H9 (cell line): ENCODE results near the gene C13orf46. TPM values are rescaled to one million over a fixed set of nuclear protein-coding genes. Genes with fewer than 3 reads are reported as not detected.

Experiments
- DNase-seq: peaks from one replicate; pipeline ENCODE4 v3.0.0-alpha.2; 2017
- H2AFZ ChIP-seq: one replicate; pipeline ENCODE4 v1.6.1; 2013; ENCODE audit warnings: mild to moderate bottlenecking, low read length, control low read depth, moderate library complexity
- H2AK5ac ChIP-seq: 2 replicates; pipeline ENCODE4 v1.6.1; 2013; ENCODE audit warnings: low read length, control low read depth, mixed read lengths; ENCODE audit not compliant: insufficient read length
- H2BK120ac ChIP-seq: one replicate; pipeline ENCODE4 v1.6.1; 2013; ENCODE audit warnings: low read depth, mild to moderate bottlenecking, low read length, control low read depth, inconsistent platforms; ENCODE audit not compliant: poor library complexity, severe bottlenecking
- H2BK12ac ChIP-seq: 2 replicates; pipeline ENCODE4 v1.6.1; 2013; ENCODE audit warnings: low read length, control low read depth, mixed read lengths, low read depth; ENCODE audit not compliant: insufficient read length
- H2BK15ac ChIP-seq: 2 replicates; pipeline ENCODE4 v1.6.1; 2013; ENCODE audit warnings: low read depth, low read length, control low read depth
- H2BK20ac ChIP-seq: one replicate; pipeline ENCODE4 v1.6.1; 2013; ENCODE audit warnings: low read depth, mild to moderate bottlenecking, low read length, control low read depth, inconsistent platforms; ENCODE audit not compliant: poor library complexity, severe bottlenecking
- H2BK5ac ChIP-seq: 2 replicates; pipeline ENCODE4 v1.6.1; 2013; ENCODE audit warnings: low read length, control low read depth, mixed read lengths; ENCODE audit not compliant: insufficient read length
- H3K14ac ChIP-seq: 2 replicates; pipeline ENCODE4 v1.6.1; 2013; ENCODE audit warnings: low read length, control low read depth; ENCODE audit not compliant: insufficient read depth
- H3K18ac ChIP-seq: 2 replicates; pipeline ENCODE4 v1.6.1; 2013; ENCODE audit warnings: low read depth, mild to moderate bottlenecking, mixed read lengths, low read length, control low read depth; ENCODE audit not compliant: insufficient read length
- H3K23ac ChIP-seq: 2 replicates; pipeline ENCODE4 v1.6.1; 2013; ENCODE audit warnings: low read length, control low read depth, mixed read lengths, low read depth; ENCODE audit not compliant: insufficient read length
- H3K23me2 ChIP-seq: 2 replicates; pipeline ENCODE4 v1.6.1; 2013; ENCODE audit warnings: low read depth, mild to moderate bottlenecking, mixed read lengths, low read length, control low read depth; ENCODE audit not compliant: insufficient read length, poor library complexity, severe bottlenecking
- H3K27ac ChIP-seq: 2 replicates; pipeline ENCODE4 v1.5.1; 2013; ENCODE audit warnings: low read length, control low read depth, mixed read lengths, low read depth; ENCODE audit not compliant: insufficient read length
- H3K27me3 ChIP-seq: 2 replicates; pipeline ENCODE4 v1.6.1; 2013; ENCODE audit warnings: low read length, control low read depth, inconsistent platforms; ENCODE audit not compliant: insufficient read depth
- H3K4ac ChIP-seq: 2 replicates; pipeline ENCODE4 v1.6.1; 2013; ENCODE audit warnings: low read depth, mild to moderate bottlenecking, control low read depth, inconsistent platforms, low read length, moderate library complexity
- H3K4me1 ChIP-seq: 2 replicates; pipeline ENCODE4 v1.6.1; 2013; ENCODE audit warnings: low read length, control low read depth, inconsistent platforms; ENCODE audit not compliant: insufficient read depth
- H3K4me2 ChIP-seq: 2 replicates; pipeline ENCODE4 v1.6.1; 2013; ENCODE audit warnings: low read length, control low read depth, mixed read lengths; ENCODE audit not compliant: insufficient read length, insufficient read depth
- H3K56ac ChIP-seq: 2 replicates; pipeline ENCODE4 v1.6.1; 2013; ENCODE audit warnings: low read depth, mild to moderate bottlenecking, mixed read lengths, low read length, control low read depth; ENCODE audit not compliant: insufficient read length
- H3K79me1 ChIP-seq: 2 replicates; pipeline ENCODE4 v1.6.1; 2013; ENCODE audit warnings: low read depth, mild to moderate bottlenecking, moderate library complexity, low read length, control low read depth, inconsistent platforms; ENCODE audit not compliant: insufficient read depth, poor library complexity, severe bottlenecking
- H3K79me2 ChIP-seq: 2 replicates; pipeline ENCODE4 v1.6.1; 2013; ENCODE audit warnings: low read length, control low read depth, inconsistent platforms; ENCODE audit not compliant: insufficient read depth
- H3K9ac ChIP-seq: 2 replicates; pipeline ENCODE4 v1.6.1; 2013; ENCODE audit warnings: low read length, control low read depth, mixed read lengths; ENCODE audit not compliant: insufficient read length; ENCODE audit errors: extremely low read depth
- H3K9me3 ChIP-seq: one replicate; pipeline ENCODE4 v1.6.1; 2013; ENCODE audit warnings: low read depth, low read length, inconsistent platforms; ENCODE audit not compliant: control insufficient read depth
- H3T11ph ChIP-seq: one replicate; pipeline ENCODE4 v1.6.1; 2013; ENCODE audit warnings: mild to moderate bottlenecking, low read length, control low read depth, inconsistent platforms
- H4K20me1 ChIP-seq: one replicate; pipeline ENCODE4 v1.6.1; 2013; ENCODE audit not compliant: control insufficient read depth, insufficient read length, insufficient read depth
- H4K5ac ChIP-seq: 2 replicates; pipeline ENCODE4 v1.6.1; 2013; ENCODE audit warnings: low read depth, mild to moderate bottlenecking, mixed read lengths, low read length, control low read depth; ENCODE audit not compliant: insufficient read length
- H4K8ac ChIP-seq: replicated peaks from 2 replicates; pipeline ENCODE4 v1.6.1; 2013; ENCODE audit warnings: low read length, control low read depth, mixed read lengths, low read depth; ENCODE audit not compliant: insufficient read length
- H4K91ac ChIP-seq: 2 replicates; pipeline ENCODE4 v1.6.1; 2013; ENCODE audit warnings: low read depth, mild to moderate bottlenecking, moderate library complexity, mixed read lengths, low read length, control low read depth; ENCODE audit not compliant: insufficient read length
- H3K27ac Mint-ChIP-seq, 3 experiments: 2 replicates in 2 of 3; 3 replicates in 1 of 3; pipeline ENCODE4 v1.8.0; 2020 to 2021; ENCODE audit warnings: mixed read lengths in 3 of 3, mild to moderate bottlenecking in 1 of 3, moderate library complexity in 1 of 3
- H3K27me3 Mint-ChIP-seq: 2 replicates; pipeline ENCODE4 v1.8.0; 2021; ENCODE audit warnings: low read depth, mild to moderate bottlenecking, moderate library complexity, mixed read lengths
- H3K36me3 Mint-ChIP-seq, 3 experiments: 2 replicates in 2 of 3; 3 replicates in 1 of 3; pipeline ENCODE4 v1.8.0; 2020 to 2021; ENCODE audit warnings: low read depth in 3 of 3, mixed read lengths in 3 of 3; ENCODE audit not compliant: insufficient read depth in 1 of 3
- H3K4me1 Mint-ChIP-seq, 2 experiments: 2 replicates each; pipeline ENCODE4 v1.8.0; 2020; ENCODE audit warnings: mixed read lengths in 2 of 2
- H3K4me3 Mint-ChIP-seq, 2 experiments: 2 replicates in 1 of 2; 3 replicates in 1 of 2; pipeline ENCODE4 v1.8.0; 2020 to 2021; ENCODE audit warnings: mild to moderate bottlenecking in 2 of 2, mixed read lengths in 2 of 2, moderate library complexity in 1 of 2
- H3K9me3 Mint-ChIP-seq, 2 experiments: 2 replicates in 1 of 2; 3 replicates in 1 of 2; pipeline ENCODE4 v1.8.0; 2020; ENCODE audit warnings: mild to moderate bottlenecking in 2 of 2, mixed read lengths in 2 of 2, moderate library complexity in 1 of 2
- CTCF ChIP-seq: fragments of 200-600 bp; sonication (generic); conservative IDR thresholded peaks from 3 replicates; pipeline ENCODE4 v1.8.0; 2021; ENCODE audit warnings: antibody characterized with exemption, mild to moderate bottlenecking
- WGBS: extraction: QIAGEN DNeasy Blood & Tissue Kit; methylation state at CpG from one replicate; pipeline ENCODE4 v1.1.7; 2013; ENCODE audit warnings: missing lambda C conversion rate, low lambda C conversion rate, mixed read lengths; ENCODE audit not compliant: insufficient read length; ENCODE audit errors: extremely low coverage; 5-methylcytosine and 5-hydroxymethylcytosine counted together
- total RNA-seq: library from RNA; stranded (reverse); gene quantifications from 2 replicates; pipeline ENCODE4 v1.2.1, GENCODE V29; 2021

C13orf46 gene
- total RNA-seq, 1 experiment from 2014 or later, result 0.55 TPM

- Histone ChIP-seq H2BK5ac (no peak overlapping the region), H2BK20ac (no peak overlapping the region), H3K4ac (no peak overlapping the region), H2BK120ac (no peak overlapping the region), H3K79me1 (no peaks in the 10 kb centered on the region), H3K14ac (no peak overlapping the region; the same call in 1 of the 2 replicates), H3K4me2 (no peak overlapping the region), H3K4me1 (no peaks in the 10 kb centered on the region), H3K9me3 (no peaks in the 10 kb centered on the region), H3K27ac (no peak overlapping the region), H3K23ac (no peak overlapping the region), H3K9ac (no peak overlapping the region), H2BK15ac (no peak overlapping the region; the same call in 1 of the 2 replicates), H4K8ac (no peak overlapping the region), H4K91ac (no peak overlapping the region), H3K56ac (no peak overlapping the region), H2AFZ (no peak overlapping the region), H2BK12ac (no peak overlapping the region), H3K18ac (no peak overlapping the region), H3K23me2 (no peaks in the 10 kb centered on the region), H3K27me3 (no peaks in the 10 kb centered on the region), H3K79me2 (no peaks in the 10 kb centered on the region), H3T11ph (no peak overlapping the region), H4K20me1 (no peaks in the 10 kb centered on the region), H2AK5ac (no peak overlapping the region), H4K5ac (no peak overlapping the region)
- no peaks in the 10 kb centered on the region for H3K27me3 Mint-ChIP-seq
- no peak overlapping the region for H3K4me3 Mint-ChIP-seq
- no CpG with 5 or more reads among the region's 23 CpGs for WGBS
- peaks cover 6% of the 10 kb centered on the region in 2 experiments for H3K4me1 Mint-ChIP-seq
- no peaks in the 10 kb centered on the region for H3K36me3 Mint-ChIP-seq
- TF ChIP-seq CTCF, result no peak
- H3K9me3 Mint-ChIP-seq, result no peaks in the 10 kb centered on the region
- no peak overlapping the region for H3K27ac Mint-ChIP-seq
- no peak for DNase-seq
Measured at GRCh38 chr13:113942591-113943103, 31.2 kb downstream of the C13orf46 start.
